Measurements from ENCODE around the gene TUG1.

The TUG1 gene

GRCh38 chr22:30947173-30947815 lies 21.8 kb upstream of the TUG1 start:
- DNase-seq (ENCODE audit: low read depth in 3 of 3, low spot score in 1 of 3) = no peak

- DNase-seq (ENCODE audit: low read depth in 3 of 3, low spot score in 1 of 3) = no peak
Measured at GRCh38 chr22:30947816-30948454, 21.1 kb upstream of the TUG1 start.

- no peak for DNase-seq (ENCODE audit: low read depth in 3 of 3, low spot score in 1 of 3)
Measured at GRCh38 chr22:30948930-30949342, 20.1 kb upstream of the TUG1 start.

DNA sequence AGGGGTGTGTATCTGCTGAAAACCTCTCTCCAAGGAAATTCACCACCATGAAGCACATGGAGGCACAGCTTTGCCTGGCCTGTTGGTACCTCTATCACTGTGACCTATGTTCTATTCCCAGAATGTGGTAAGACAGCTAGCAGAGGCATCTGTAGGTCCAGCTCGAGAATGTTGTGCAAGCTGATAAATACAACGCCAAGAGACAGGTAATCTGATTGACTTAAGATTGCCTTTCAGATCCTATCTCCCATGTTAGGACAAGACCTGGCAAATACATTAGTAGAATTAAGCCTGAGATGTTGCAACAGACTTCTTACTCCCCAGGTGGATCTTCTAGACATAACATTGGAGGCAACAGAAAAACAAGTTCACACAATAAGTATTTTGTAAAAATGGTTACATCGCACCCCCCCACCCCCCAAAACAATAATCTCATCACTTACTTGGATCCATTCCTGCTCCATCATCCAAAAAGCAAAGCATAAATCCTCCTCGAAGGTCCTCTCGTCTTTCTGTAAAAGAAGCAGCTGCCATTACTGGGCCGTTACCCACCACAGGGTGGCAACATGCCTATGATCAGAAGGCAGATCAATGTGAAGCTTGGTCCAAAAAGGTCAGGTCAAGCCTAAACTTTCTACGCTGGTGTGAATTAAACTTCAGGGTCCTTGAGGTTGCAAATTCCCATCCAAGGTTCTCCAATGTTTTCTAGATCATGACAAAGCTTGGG lies 19.0 kb upstream of the TUG1 start:
- no peak for DNase-seq (ENCODE audit: low read depth in 3 of 3, low spot score in 1 of 3)

GRCh38 chr22:30953206-30953605 lies 15.9 kb upstream of the TUG1 start:
- no peak for DNase-seq (ENCODE audit: low read depth in 3 of 3, low spot score in 1 of 3)

DNA sequence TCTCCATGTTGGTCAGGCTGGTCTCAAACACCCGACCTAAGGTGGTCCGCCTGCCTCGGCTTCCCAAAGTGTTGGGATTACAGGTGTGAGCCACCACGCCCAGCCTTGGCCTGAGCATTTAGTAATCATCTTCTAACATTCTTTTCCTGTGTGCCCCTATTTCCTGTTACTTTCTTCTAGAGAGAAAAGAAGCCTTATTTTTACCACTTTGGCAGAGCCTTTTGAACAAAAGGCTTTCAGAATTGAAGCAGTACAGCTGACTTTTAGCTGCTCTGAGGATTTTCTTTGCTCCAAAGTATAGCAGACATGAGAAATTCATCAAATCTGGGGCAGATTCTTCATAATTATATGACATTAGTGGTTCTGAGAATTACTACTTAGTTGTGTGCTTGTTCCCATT lies 13.9 kb upstream of the TUG1 start:
- no peak for DNase-seq (ENCODE audit: low read depth in 3 of 3, low spot score in 1 of 3)

DNA sequence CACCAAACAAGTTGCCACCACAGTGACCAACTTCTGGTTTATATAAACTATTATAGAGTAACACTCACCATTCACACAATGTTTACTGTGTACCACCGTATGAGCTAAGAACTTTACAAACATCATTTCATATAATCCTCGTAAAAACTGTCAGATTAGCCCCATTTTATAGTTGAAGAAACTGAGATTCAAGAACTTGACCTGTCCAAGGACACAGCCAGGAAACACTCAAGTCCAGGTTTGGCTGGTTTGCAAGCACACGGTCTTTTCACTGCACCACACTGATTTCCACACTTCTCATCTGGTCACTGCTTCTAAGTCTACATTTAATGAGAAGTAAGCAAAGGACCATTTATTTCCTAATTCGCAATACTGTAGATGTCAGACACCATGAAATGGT lies 4.2 kb upstream of the TUG1 start:
- DNase-seq (ENCODE audit: low read depth in 3 of 3, low spot score in 1 of 3) = no peak

DNA sequence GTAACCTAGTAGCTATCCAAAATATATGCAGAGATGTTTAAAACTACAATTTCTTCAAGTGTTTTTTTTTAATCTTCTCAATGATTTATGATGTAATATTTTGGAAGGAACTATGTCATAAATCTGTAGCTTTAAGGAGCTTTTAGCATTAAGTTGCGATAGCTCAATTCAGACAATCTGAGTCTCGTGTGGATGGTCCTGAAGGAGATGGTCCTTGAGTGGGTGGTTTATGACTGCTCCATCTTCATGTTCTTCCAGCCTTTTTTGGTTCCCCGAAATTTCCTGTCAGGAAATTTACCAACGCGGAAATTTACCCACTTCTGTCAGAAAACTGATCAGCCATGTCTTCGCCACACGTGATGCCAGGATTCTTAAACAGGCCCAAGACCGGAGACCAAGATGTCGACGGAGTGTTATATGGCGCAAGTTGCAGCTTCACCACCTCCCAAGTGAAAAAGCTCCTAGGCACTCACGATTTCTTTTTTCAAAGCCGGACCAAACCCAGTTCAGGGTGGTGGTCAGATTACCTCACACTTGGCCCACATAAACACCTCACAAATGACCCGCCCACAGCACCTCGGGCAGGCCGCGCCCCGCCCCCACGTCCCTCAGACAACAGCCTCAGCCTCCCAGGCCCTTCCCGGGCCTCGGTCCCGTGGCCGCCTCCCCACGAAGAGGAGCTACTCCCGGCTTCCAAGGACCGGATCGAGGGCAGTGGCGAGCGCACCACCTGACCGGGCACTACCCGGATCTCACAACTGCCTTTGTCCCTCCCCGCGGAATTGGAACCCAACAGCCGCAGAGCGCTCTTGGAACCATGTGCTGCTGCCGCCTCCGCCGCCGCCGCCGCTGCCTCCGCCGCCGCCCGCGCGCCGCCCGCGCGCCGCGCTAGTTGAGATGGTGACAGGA lies 796 bp upstream of the TUG1 start, which contains the start of gene MORC2:
MORC2 (minus strand) TSS at position 760 of the 909 bp plus-strand sequence. CDS start 885 bp downstream, outside the sequence.
- no peak for DNase-seq (ENCODE audit: low read depth in 3 of 3, low spot score in 1 of 3)

- DNase-seq (ENCODE audit: low read depth in 3 of 3, low spot score in 1 of 3) = no peak
Measured at GRCh38 chr22:30969532-30970355, 679 bp downstream of the TUG1 start.

- DNase-seq (ENCODE audit: low read depth in 3 of 3, low spot score in 1 of 3) = no peak
Measured at GRCh38 chr22:30970356-30970746, 1.3 kb downstream of the TUG1 start.

- DNase-seq (ENCODE audit: low read depth in 3 of 3, low spot score in 1 of 3) = no peak
Measured at GRCh38 chr22:30978304-30978962, 9.4 kb downstream of the TUG1 start.

GRCh38 chr22:30979932-30980331 lies 10.9 kb downstream of the TUG1 start:
- no peak for DNase-seq (ENCODE audit: low read depth in 3 of 3, low spot score in 1 of 3)

DNA sequence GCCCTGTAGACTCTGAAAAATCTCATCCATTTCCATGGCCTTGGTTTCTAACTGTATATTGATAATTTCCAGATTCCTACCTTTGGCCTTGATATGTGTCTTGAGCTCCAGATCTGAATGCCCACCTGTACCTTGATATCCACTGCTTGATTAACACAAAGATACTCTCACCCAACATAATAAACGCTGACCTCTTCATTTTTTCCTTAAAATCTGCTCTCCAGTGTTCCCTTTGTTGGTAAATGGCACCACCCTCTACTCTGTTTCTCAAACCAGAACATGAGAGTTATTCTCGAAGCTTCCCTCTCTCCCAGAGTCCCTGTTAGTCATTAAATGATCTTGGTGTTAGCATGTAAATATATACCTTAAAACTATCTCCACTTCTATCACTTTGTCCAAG lies 13.4 kb downstream of the TUG1 start:
- no peak for DNase-seq (ENCODE audit: low read depth in 3 of 3, low spot score in 1 of 3)

DNA sequence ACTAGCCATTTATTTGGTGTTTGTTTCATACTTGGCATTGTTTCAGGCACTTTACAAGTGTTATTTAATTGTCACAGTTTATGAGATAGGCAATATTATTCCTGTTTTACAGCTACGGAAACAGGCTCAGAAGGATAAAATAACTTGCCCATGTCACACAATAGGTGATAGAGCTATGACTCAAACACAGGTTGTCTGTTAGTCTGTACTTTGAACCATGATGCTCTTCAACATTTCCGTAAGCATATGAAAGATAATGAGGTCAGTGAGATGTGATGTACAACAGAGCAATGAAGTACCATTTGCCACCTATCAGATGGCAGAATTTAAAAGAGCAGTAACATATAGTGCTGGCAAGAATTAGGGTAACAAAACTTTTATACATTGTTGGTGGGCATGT lies 15.3 kb downstream of the TUG1 start:
- DNase-seq (ENCODE audit: low read depth in 3 of 3, low spot score in 1 of 3) = no peak

GRCh38 chr22:30985561-30986208 lies 16.6 kb downstream of the TUG1 start:
- DNase-seq (ENCODE audit: low read depth in 3 of 3, low spot score in 1 of 3) = no peak

DNA sequence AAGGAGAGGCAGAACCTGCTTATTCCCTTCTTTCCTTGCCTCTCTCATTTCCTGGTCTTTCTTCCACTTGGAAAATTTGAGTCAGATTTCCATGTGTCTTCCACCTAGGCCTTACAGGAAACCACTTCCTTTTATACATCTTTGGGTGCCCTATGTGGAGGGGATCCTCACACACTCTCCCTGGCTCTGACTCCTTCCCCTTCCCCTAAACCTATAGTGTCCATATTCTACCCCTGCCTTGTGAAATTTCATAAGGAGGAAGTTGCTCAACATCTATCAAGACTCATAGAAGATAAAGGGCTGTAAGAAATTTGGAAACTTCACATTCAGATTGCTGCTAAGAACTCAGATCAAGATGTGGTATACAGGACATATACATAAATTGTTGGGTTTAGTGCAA lies 20.4 kb downstream of the TUG1 start:
- no peak for DNase-seq (ENCODE audit: low read depth in 3 of 3, low spot score in 1 of 3)

- DNase-seq (ENCODE audit: low read depth in 3 of 3, low spot score in 1 of 3) = no peak
Measured at GRCh38 chr22:30990690-30991089, 21.6 kb downstream of the TUG1 start.

- no peak for DNase-seq (ENCODE audit: low read depth in 3 of 3, low spot score in 1 of 3)
Measured at GRCh38 chr22:30992565-30992964, 23.5 kb downstream of the TUG1 start.

GRCh38 chr22:30994960-30995359 lies 25.9 kb downstream of the TUG1 start:
- DNase-seq (ENCODE audit: low read depth in 3 of 3, low spot score in 1 of 3) = no peak
